Small intestine (tissue), 7 donors: ENCODE data around the gene KRT1. TPM values are rescaled to one million over a fixed set of nuclear protein-coding genes. Genes with fewer than 3 reads are reported as not detected.

Source experiments
- DNase-seq, 2 donors: peaks; one replicate each; pipeline versions ENCODE4 v3.0.0 to v3.0.0-alpha.2; 2013
- FAIRE-seq: peaks from 2 replicates; lab custom pipeline; 2012; peaks lifted over from hg19 to GRCh38; lab: Jason Lieb, UNC
- H3K27ac ChIP-seq, 3 donors: one replicate each; pipeline ENCODE4 v1.5.1; 2013; ENCODE audit warnings: low read length in 2 of 3, mild to moderate bottlenecking in 2 of 3, control low read depth in 1 of 3, inconsistent platforms in 1 of 3, low read depth in 1 of 3, moderate library complexity in 1 of 3
- H3K27me3 ChIP-seq, 3 donors: one replicate each; pipeline ENCODE4 v1.6.1; 2013; ENCODE audit warnings: low read length in 3 of 3, inconsistent platforms in 1 of 3; ENCODE audit not compliant: control insufficient read depth in 3 of 3, insufficient read depth in 3 of 3
- H3K36me3 ChIP-seq, 3 donors: one replicate each; pipeline ENCODE4 v1.6.1; 2013; ENCODE audit warnings: low read length in 3 of 3, inconsistent platforms in 1 of 3, low read depth in 1 of 3, mild to moderate bottlenecking in 1 of 3, moderate library complexity in 1 of 3; ENCODE audit not compliant: control insufficient read depth in 3 of 3, insufficient read depth in 2 of 3
- H3K4me1 ChIP-seq, 3 donors: one replicate each; pipeline ENCODE4 v1.6.1; 2013; ENCODE audit warnings: low read length in 2 of 3, inconsistent platforms in 1 of 3, low read depth in 1 of 3, mild to moderate bottlenecking in 1 of 3, moderate library complexity in 1 of 3; ENCODE audit not compliant: control insufficient read depth in 3 of 3, insufficient read depth in 2 of 3
- H3K4me3 ChIP-seq, 3 donors: one replicate each; pipeline ENCODE4 v1.5.1; 2013; ENCODE audit warnings: low read length in 3 of 3, control low read depth in 1 of 3, inconsistent platforms in 1 of 3, low read depth in 1 of 3, mild to moderate bottlenecking in 1 of 3, moderate library complexity in 1 of 3
- H3K9me3 ChIP-seq, 2 donors: one replicate each; pipeline ENCODE4 v1.6.1; 2013; ENCODE audit warnings: low read depth in 1 of 2, low read length in 1 of 2; ENCODE audit not compliant: control insufficient read depth in 2 of 2, insufficient read depth in 1 of 2
- WGBS, 3 donors: extraction: QIAGEN DNeasy Blood & Tissue Kit; methylation state at CpG; one replicate each; pipeline ENCODE4 v1.1.7; 2013; 5-methylcytosine and 5-hydroxymethylcytosine counted together
- polyA plus RNA-seq, 4 donors: library from polyadenylated mRNA; stranded (reverse) in 3 of 4; unstranded in 1 of 4; fragments of 200-250 nt in 3 of 4; fragments of 120-200 nt in 1 of 4; gene quantifications; one replicate each; pipeline versions ENCODE4 v1.2.1 to v1.2.3, GENCODE V29; 2013
- donor health status: healthy with polysubstance abuse.
- donor health status: control.
- donor health status: control.
- donor health status: Bipolar disorder and iron deficiency.
- donor health status: healthy.

Gene KRT1
- polyA plus RNA-seq, 4 donors = 0.50 TPM; not detected in 3

DNA sequence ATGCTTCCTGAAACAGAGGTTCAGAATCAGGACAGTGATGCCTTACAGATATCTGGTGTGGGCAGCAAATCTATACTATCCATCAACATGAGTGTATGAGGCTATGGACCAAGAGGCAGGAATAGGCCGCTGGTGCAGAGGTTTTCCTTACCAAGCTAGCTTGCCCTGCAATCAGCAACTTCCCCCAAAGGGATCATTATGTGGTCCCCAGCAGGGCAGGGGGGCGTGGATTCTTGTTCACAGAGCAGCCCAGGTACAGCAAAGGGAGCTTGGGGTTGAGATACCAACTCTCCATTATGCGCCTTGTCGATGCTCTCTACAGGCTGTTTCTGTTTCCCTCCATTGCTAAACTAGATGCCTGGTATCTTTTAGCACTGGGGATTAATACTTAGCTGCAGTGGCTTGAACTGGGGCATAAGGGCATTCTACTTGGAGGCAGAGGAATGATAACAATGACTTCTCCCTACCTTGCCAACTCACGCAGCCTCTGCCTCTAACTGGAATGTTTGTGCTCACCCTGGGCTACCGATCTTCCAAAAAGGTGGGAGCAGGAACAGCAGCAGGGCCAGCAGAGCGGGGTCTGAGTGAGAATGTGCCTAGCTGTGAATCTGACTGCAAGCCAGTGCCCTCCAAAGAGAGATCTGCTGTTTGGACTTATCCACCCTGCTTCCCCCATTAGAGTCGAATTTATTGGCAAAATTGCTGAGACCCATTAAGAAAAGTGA, 10.3 kb upstream of the KRT1 start:
- Histone ChIP-seq H3K4me3 (no peak overlapping the region), H3K27me3 (peaks cover 0 to 54% (median 15%) of the 10 kb centered on the region in 3 donors), H3K36me3 (no peaks in the 10 kb centered on the region), H3K9me3 (no peaks in the 10 kb centered on the region), H3K27ac (no peak overlapping the region), H3K4me1 (peaks cover 0 to 2% (median 0%) of the 10 kb centered on the region in 3 donors)
- 61 to 68% (median 64%) methylated on average over 8 of the region's 8 CpGs for WGBS, 3 donors
- no peak for FAIRE-seq
- no peak for DNase-seq

DNA sequence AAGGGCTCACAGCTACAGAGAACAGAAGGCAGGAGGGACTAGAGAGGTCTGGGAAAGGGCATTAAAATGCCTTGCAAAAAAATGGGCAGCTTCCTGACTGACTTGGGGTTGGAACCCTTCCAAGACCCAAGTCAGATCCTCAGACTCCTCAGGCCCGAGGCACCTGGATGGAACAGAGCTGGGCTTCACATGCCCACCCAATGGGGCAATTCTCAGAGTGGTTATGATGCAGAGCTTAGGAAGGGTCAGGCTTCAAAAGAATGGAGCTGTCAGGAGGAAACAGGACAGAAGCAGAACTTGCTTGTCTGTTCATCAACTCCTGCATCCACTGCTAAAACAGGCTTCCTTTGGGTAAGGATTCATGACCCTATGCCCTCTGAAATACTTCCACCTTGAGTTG, 9.7 kb upstream of the KRT1 start:
- H3K27ac ChIP-seq = no peak overlapping the region
- H3K9me3 ChIP-seq = no peaks in the 10 kb centered on the region
- FAIRE-seq (no peak), DNase-seq (no peak)
- no peaks in the 10 kb centered on the region for H3K36me3 ChIP-seq
- WGBS, 3 donors = 60 to 72% (median 61%) methylated on average over 1 of the region's 1 CpG
- no peak overlapping the region for H3K4me3 ChIP-seq
- H3K27me3 ChIP-seq = peaks cover 0 to 48% (median 15%) of the 10 kb centered on the region in 3 donors
- peaks cover 0 to 2% (median 0%) of the 10 kb centered on the region in 3 donors for H3K4me1 ChIP-seq

DNA sequence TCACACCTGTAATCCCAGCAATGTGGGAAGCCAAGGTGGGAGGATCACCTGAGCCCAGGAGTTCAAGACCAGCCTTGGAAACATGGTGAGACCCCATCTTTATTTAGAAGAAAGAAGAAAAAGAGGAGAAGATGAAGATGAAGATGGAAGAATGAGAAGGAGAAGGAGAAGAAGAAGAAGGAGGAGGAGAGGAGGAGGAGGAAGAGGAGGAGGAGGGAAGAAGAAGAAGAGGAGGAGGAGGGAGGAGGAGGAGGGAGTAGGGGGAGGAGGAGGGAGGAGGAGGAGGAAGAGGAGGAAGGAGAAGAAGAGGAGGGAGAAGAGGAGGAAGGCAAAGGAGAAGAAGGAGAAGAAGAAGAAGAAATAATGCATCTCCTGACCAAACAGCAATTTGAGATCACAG, 9.0 kb upstream of the KRT1 start:
- Histone ChIP-seq H3K4me3 (no peak overlapping the region), H3K27ac (no peak overlapping the region), H3K9me3 (no peaks in the 10 kb centered on the region), H3K4me1 (peaks cover 0 to 2% (median 0%) of the 10 kb centered on the region in 3 donors), H3K27me3 (peaks cover 0 to 50% (median 15%) of the 10 kb centered on the region in 3 donors), H3K36me3 (no peaks in the 10 kb centered on the region)
- no peak for DNase-seq
- FAIRE-seq = no peak

DNA sequence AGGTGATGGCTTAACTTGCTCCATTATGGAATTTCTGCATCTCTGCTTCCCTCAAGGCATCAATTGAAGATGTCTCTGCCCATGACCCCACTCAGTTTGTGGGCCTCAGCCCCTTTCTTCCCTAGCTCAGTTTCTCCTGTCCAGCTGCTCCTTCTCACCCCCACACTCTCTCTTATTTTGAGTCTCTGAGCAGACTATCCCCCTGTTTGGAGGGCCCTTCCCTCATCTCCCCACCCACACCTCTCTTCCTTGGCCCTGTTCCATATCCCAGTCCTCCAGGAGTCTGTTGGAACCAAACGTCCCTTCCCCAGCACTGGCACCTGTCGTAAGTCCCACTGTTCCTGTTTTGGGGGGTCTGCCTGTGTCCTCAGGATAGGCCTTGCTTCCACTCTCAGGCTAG, 8.3 kb upstream of the KRT1 start:
- DNase-seq (no peak), FAIRE-seq (no peak)
- H3K4me1 ChIP-seq = peaks cover 0 to 2% (median 0%) of the 10 kb centered on the region in 3 donors
- H3K27me3 ChIP-seq = peaks cover 0 to 50% (median 15%) of the 10 kb centered on the region in 3 donors
- WGBS, 3 donors = 72 to 74% (median 73%) methylated on average over 2 of the region's 2 CpGs
- no peak overlapping the region for H3K4me3 ChIP-seq
- no peaks in the 10 kb centered on the region for H3K36me3 ChIP-seq
- H3K27ac ChIP-seq = no peak overlapping the region
- H3K9me3 ChIP-seq = no peaks in the 10 kb centered on the region

DNA sequence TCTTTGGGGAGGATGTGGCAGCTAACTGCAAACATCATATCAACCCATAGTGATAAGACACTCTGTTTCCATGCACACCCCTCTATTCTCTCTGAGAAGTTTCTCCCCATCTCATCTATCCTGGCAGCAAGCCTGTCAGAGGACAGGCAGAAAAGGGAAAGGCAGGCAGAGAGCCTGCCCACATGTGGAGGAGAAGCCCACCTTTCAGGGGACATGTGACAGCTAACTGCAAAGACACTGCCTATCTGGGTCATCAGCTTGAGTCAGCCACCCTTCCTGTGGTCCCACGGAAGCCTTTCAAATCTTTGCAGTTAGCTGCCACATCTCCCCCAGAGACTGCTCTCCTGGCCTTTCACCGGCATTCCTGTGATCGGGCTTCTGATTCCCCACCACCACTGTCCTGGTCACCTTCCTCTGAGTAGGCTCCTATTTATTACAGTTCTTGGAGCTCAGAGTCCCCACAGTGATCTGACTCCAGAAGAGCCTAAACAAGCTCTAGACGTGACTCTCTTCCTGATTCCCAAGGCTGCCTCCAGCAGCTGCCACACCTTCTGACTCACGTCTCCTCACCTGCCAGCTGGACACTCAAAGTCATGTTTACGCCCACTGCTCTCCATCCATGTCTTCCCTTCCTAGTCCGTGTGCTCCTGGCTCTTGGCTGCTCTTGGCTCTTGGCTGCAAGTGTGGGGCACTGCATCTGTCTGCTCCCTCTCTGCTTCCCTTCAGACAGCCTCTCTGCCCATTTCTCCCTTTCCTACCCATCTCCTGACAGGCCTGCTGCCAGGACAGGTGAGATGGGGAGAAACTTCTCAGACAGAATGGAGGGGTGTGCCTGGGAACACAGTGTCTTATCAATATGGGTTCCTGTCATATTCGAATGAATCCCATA, 7.5 kb upstream of the KRT1 start:
- H3K4me3 ChIP-seq = no peak overlapping the region
- H3K27me3 ChIP-seq = peaks cover 0 to 44% (median 15%) of the 10 kb centered on the region in 3 donors
- peak in 1 of 2 donors; percentile 92 for DNase-seq
- H3K4me1 ChIP-seq = peaks cover 0 to 2% (median 0%) of the 10 kb centered on the region in 3 donors
- H3K36me3 ChIP-seq = no peaks in the 10 kb centered on the region
- FAIRE-seq = no peak
- peak overlapping the region in 1 of 3 donors; percentile 7 for H3K27ac ChIP-seq
- WGBS, 3 donors = 22 to 58% (median 54%) methylated on average over 8 of the region's 8 CpGs
- no peaks in the 10 kb centered on the region for H3K9me3 ChIP-seq

DNA sequence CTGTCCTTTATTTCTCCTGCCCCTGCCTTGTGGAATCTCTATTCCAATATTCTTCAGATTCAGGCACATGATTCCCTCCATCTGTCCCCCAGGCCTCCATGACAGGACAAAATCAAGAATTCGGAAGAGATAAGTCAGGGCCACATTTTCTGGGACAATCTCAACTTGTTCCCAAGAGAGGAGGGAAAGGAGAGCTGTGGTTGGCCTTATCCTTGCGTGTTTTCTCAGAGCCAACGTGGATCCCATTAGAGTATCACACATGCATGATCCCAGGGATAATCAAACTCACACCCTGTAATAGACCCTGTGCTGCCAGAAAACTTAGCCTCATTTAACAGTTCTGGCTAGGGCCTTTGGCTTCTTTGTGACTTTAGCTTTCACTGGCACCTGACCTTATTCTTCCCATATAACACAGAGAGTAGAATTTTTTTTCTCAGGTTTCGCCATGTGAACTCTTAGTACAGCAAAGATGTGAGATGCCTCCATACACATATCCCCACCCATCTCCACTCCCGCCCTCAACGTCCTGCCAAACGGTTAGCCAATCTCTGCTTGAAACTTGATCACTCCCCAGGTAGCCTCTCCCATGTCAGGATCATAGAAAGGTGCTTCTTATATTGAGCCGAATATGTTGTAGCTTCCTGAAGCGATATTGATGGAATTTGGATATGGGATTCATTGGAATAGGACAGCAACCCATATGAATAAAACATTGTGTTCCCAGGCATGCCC, 6.7 kb upstream of the KRT1 start:
- Histone ChIP-seq H3K4me1 (peaks cover 0 to 2% (median 0%) of the 10 kb centered on the region in 3 donors), H3K27ac (no peak overlapping the region), H3K9me3 (no peaks in the 10 kb centered on the region), H3K4me3 (no peak overlapping the region), H3K27me3 (peaks cover 0 to 39% (median 13%) of the 10 kb centered on the region in 3 donors), H3K36me3 (no peaks in the 10 kb centered on the region)
- FAIRE-seq (no peak), DNase-seq (peak in 1 of 2 donors; percentile 41)
- WGBS, 3 donors = 52 to 75% (median 63%) methylated on average over 9 of the region's 9 CpGs

DNA sequence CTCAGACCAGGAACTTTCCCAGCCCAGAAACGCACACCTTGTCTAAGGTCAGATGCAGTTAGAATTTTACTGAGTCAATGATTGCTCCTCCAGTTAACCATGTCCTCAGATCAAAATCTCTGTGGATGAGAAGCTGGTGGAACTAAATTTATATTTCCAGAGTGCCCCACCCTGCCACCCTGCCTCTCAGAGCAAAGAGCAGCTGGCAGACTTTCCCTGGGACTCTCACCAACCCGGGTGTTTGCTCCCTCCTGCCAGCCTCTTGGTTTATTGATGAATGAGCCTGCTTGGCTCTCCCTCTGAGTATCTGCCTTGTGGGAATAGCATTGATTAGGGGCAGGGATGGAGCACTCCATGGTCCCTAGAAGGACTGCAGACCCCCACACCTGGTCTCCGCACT, 5.9 kb upstream of the KRT1 start:
- DNase-seq = peak in 1 of 2 donors; percentile 85
- 23 to 60% (median 24%) methylated on average over 3 of the region's 3 CpGs for WGBS, 3 donors
- no peak for FAIRE-seq
- Histone ChIP-seq H3K27me3 (peaks cover 0 to 31% (median 11%) of the 10 kb centered on the region in 3 donors), H3K4me3 (no peak overlapping the region), H3K9me3 (no peaks in the 10 kb centered on the region), H3K27ac (no peak overlapping the region), H3K36me3 (no peaks in the 10 kb centered on the region), H3K4me1 (peaks cover 0 to 2% (median 0%) of the 10 kb centered on the region in 3 donors)

DNA sequence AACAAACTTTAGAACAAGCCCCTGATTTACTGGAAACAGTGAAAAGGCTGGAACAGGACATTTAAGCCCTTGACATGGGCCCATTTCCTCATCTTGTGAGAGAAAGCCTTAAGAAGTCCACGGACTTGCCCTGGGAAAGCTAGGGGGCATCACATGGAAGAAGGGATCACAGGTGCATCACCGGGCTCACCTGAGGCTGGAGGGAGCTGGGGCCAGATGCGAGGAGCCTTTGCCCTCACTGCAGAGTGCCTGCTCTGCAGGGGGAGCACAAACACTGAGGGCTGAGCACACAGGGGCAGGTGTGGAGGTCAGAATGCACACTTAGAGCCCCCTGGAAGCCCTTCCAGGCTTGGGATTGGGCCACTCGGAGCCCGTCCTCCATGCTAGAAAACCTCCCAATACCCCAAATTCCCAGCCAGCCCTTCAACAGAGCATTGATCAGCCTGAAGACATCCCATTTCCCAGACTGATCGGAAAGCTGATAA, 5.2 kb upstream of the KRT1 start:
- peaks cover 0 to 2% (median 0%) of the 10 kb centered on the region in 3 donors for H3K4me1 ChIP-seq
- FAIRE-seq = no peak
- H3K36me3 ChIP-seq = no peaks in the 10 kb centered on the region
- no peak overlapping the region for H3K4me3 ChIP-seq
- peaks cover 0 to 28% (median 5%) of the 10 kb centered on the region in 3 donors for H3K27me3 ChIP-seq
- H3K9me3 ChIP-seq = no peaks in the 10 kb centered on the region
- DNase-seq = no peak
- 65 to 77% (median 68%) methylated on average over 6 of the region's 6 CpGs for WGBS, 3 donors
- H3K27ac ChIP-seq = no peak overlapping the region
